HS-27A (cell line): ENCODE results near the gene ATP1B1.
"Not testable (repeated sequence)": the region's sequence is repeated elsewhere in the genome, so short reads cannot be mapped to it uniquely, and the experiment has no call there.

Experiments used
- DNase-seq: peaks from one replicate; pipeline ENCODE4 v3.0.0-alpha.2; 2012; ENCODE audit warnings: low read depth, missing footprints

ATP1B1 gene

DNA sequence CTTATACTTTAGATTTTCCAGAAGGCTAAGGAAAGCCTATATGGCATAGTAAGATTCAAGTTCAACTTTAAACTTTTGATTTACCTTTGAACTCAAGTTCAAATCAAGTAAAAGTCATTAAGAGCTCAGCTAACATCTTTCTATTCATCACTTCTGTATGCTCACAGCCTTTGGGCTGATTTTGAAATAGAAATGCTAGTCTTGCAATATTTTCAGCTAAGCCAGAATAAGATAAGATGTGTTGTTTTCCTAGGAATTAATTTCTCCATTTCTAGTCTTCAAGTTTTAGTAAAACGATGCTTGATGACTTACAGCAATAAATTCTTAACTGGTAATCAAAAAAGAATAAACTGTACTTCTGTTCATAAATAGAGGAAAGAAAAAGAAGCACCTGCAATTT, 35.6 kb downstream of the ATP1B1 start:
- DNase-seq: no peak

- no peak for DNase-seq
These were observed 36.9 kb downstream of the ATP1B1 start for GRCh38 chr1:169143346-169143745.

DNA sequence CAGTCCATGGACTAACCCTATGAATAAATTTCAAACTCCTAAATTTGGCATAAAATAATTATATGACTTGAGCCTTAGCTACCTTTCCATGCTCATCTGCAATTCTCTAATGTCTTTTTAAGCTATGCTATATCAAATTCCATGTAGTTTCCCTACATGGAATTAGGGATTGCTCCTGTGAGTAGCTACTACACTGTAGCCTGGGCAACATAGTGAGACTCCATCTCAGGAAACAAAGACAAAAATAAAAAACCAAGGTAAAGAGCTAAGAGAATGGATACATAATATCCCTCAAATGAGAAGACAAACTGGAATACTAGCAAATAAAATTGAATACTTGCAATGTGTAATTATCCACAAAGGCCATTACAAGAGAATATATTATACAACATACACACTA, 37.5 kb downstream of the ATP1B1 start:
- DNase-seq: no peak

GRCh38 chr1:169144941-169145626, 38.6 kb downstream of the ATP1B1 start:
- DNase-seq: no peak

- no peak for DNase-seq
These were observed 40.2 kb downstream of the ATP1B1 start for GRCh38 chr1:169146576-169147214.

- DNase-seq: no peak
These were observed 42.2 kb downstream of the ATP1B1 start for GRCh38 chr1:169148472-169149252.

GRCh38 chr1:169149555-169150286, 43.2 kb downstream of the ATP1B1 start:
- DNase-seq: no peak

GRCh38 chr1:169150641-169151337, 44.3 kb downstream of the ATP1B1 start:
- DNase-seq: no peak

DNA sequence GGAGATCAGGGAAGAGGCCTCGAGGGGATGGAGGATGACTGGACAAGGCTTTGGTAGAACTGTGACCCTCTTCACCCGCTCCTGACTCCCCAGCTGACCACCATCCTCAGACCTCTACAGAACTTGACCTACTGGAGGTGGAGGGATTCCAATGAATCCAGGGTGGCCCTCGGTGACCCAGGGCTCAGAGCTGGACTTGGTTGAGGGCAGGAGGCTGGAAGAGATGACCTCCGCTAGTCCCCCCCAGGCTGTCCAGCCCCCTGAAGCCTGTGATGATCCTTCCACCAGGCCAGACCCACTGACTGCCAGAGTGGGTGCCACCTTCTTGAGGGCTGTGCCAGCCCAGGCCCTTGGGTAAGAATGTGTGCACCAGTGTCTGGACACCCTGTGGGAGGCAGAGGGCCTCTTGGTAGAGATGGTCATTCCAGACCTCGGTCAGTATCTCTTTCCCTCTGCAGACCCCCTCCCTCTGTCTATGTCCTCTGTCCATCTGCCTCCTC, 44.9 kb downstream of the ATP1B1 start:
- DNase-seq: no peak

DNA sequence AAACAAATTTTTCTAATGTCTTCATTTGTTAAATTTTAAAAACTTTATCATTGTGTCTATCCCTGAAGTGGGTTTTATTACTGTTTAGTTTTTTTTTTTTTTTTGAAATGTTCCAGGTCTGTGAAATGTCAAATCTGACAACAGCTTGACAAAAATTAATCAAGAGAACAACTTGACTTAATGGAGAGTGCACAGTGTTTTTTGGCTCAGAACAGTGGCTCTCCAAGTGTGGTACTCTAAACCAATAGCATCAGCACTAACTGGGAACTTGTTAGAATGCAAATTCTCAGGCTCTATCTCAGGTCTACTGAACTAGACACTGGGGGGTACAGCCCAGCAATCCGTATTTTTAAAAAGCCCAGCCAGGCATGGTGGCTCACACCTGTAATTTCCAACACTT, 49.2 kb downstream of the ATP1B1 start:
- DNase-seq: no peak

DNA sequence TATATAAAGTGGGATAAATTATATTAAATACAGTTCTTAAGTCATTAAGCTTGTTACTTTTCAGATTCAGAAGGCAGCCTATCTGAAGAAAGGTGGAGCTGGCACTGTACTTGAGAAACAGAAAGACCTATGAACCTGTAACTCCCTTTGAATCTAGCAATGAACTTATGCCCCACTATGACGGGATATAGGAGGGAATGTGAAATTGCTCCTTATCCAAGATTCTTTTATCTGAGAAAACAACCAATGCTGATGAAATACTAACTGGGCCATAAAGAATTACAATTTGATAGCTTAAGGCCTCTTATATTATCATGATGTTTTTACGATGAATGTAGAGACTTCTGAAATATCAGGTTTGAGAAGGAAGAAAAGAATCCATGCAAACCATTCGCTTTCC, 50.1 kb downstream of the ATP1B1 start:
- no peak for DNase-seq

- DNase-seq: no peak
These were observed 54.5 kb downstream of the ATP1B1 start for GRCh38 chr1:169160845-169161495.

DNA sequence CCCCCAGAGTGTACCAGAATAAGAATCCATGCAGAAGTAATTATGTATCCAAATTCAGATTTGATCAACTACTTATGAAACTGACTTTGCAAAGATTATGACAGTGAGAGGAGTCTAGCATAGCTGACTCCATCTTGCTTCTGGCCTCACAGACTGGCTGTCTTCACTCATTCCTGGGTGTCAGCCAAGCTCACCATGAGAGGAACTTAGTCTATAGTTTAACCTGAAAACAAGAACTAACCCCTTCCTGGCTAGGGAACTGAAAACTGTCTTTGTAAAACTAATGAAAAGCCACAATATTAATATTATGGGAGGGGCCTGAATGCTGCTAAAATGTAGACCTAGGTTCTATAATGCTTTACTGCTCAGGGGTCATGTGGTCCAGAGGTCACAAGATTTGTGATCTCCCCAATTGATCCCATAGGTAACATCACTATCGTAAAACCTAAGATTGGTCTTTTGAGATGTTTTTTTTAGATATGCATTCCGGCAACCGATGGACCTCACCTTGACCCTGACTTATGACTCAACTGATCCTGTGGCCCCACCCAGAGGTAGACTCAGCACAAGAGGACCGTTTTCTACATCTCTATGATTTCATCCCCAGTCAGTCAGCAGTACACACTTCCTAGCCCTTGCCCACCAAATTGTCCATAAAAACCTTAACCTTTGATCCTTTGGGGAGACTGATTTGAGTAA, 55.2 kb downstream of the ATP1B1 start:
- no peak for DNase-seq

DNA sequence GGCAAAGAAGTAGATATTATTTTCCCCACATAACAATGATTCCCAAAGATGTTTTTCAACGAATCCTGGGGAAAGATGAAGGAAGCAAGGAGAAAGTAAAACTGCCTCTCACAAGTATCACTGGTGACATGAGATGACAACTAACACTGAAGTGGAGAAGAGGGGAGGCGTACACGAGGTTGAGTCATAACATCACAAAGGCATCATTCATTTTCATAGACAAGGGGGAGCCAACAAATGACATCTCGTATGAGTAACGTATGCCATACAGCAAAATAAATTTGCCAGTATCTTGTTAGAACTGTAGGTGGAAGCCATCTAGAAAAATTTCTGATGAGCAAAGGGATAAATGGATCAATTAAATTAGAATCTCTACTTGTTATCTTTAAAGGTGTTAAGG, 56.6 kb downstream of the ATP1B1 start:
- no peak for DNase-seq

- DNase-seq: no peak
These were observed 69.0 kb downstream of the ATP1B1 start for GRCh38 chr1:169175461-169175860.

- DNase-seq: not testable (repeated sequence)
These were observed 72.9 kb downstream of the ATP1B1 start for GRCh38 chr1:169179431-169179830.

- DNase-seq: no peak
These were observed 73.7 kb downstream of the ATP1B1 start for GRCh38 chr1:169180174-169180573.
